Lung (tissue), 12 donors: ENCODE measurements around the gene FGFR3. TPM values are rescaled to one million over a fixed set of nuclear protein-coding genes. Genes with fewer than 3 reads are reported as not detected.
A peak's percentile ranks its signal among the peaks of the same experiment; 100 is the strongest.

Experiments used
- ATAC-seq: fragments of 200-7000 bp; cut with Tn5 transposase; one replicate; pipeline ENCODE4 v1.9.1; 2020; ENCODE audit warnings: moderate number of reproducible peaks; ENCODE audit not compliant: insufficient read depth, low FRiP score
- DNase-seq, 3 donors: peaks; one replicate each; pipeline ENCODE4 v3.0.0-alpha.2; 2013 to 2017
- H3K27ac ChIP-seq, 2 donors: one replicate each; pipeline ENCODE4 v1.5.1; 2013; ENCODE audit warnings: mild to moderate bottlenecking in 2 of 2, moderate library complexity in 2 of 2, control low read depth in 1 of 2, inconsistent platforms in 1 of 2, low read depth in 1 of 2, low read length in 1 of 2
- H3K27me3 ChIP-seq, 3 donors: one replicate each; pipeline ENCODE4 v1.5.1; 2013; ENCODE audit warnings: low read length in 2 of 3; ENCODE audit not compliant: control insufficient read depth in 3 of 3, insufficient read depth in 3 of 3
- H3K36me3 ChIP-seq, 4 donors: one replicate each; pipeline ENCODE4 v1.5.1; 2013; ENCODE audit warnings: low read length in 4 of 4, mild to moderate bottlenecking in 1 of 4, moderate library complexity in 1 of 4; ENCODE audit not compliant: control insufficient read depth in 4 of 4, insufficient read depth in 4 of 4
- H3K4me1 ChIP-seq, 5 donors: one replicate each; pipeline ENCODE4 v1.5.1; 2013; ENCODE audit warnings: low read length in 5 of 5, mild to moderate bottlenecking in 2 of 5, moderate library complexity in 1 of 5; ENCODE audit not compliant: control insufficient read depth in 5 of 5, insufficient read depth in 5 of 5
- H3K4me3 ChIP-seq: one replicate; pipeline ENCODE4 v1.5.1; 2013; ENCODE audit warnings: mild to moderate bottlenecking, control low read depth, moderate library complexity
- H3K9ac ChIP-seq, 2 donors: one replicate each; pipeline ENCODE4 v1.5.1; 2013; ENCODE audit warnings: low read length in 2 of 2, control low read depth in 1 of 2; ENCODE audit not compliant: insufficient read depth in 1 of 2
- H3K9me3 ChIP-seq, 4 donors: one replicate each; pipeline ENCODE4 v1.5.1; 2013; ENCODE audit warnings: low read length in 3 of 4, mild to moderate bottlenecking in 1 of 4, moderate library complexity in 1 of 4; ENCODE audit not compliant: control insufficient read depth in 4 of 4, insufficient read depth in 3 of 4
- WGBS, 2 donors: extraction: QIAGEN DNeasy Blood & Tissue Kit; methylation state at CpG; one replicate each; pipeline ENCODE4 v1.1.7; 2013; 5-methylcytosine and 5-hydroxymethylcytosine counted together
- polyA plus RNA-seq, 2 donors: library from polyadenylated mRNA; stranded (reverse); fragments of 200-250 nt; gene quantifications; one replicate each; pipeline ENCODE4 v1.2.1, GENCODE V29; 2013
- total RNA-seq, 2 donors: library from RNA; depleted of rRNA in 1 of 2; stranded (reverse); fragments of >200 nt in 1 of 2; gene quantifications; one replicate each; pipeline ENCODE4 v1.2.1, GENCODE V29; 2014 to 2021
- TF ChIP-seq, protein P1 (sequence below): IDR thresholded peaks from 2 replicates; pipeline ENCODE4 v1.5.1; 2012; ENCODE audit warnings: mild to moderate bottlenecking; ENCODE audit errors: control extremely low read depth, extremely low read depth
- donor health status: control.
- donor health status: control.
- donor health status: Bipolar disorder and iron deficiency.
- donor health status: healthy.
- donor health status: DM: yes; HTN: yes; CAD: no.

The FGFR3 gene
- total and polyA plus RNA-seq, 4 donors = 8.1 to 99.3 (median 22.4) TPM

DNA sequence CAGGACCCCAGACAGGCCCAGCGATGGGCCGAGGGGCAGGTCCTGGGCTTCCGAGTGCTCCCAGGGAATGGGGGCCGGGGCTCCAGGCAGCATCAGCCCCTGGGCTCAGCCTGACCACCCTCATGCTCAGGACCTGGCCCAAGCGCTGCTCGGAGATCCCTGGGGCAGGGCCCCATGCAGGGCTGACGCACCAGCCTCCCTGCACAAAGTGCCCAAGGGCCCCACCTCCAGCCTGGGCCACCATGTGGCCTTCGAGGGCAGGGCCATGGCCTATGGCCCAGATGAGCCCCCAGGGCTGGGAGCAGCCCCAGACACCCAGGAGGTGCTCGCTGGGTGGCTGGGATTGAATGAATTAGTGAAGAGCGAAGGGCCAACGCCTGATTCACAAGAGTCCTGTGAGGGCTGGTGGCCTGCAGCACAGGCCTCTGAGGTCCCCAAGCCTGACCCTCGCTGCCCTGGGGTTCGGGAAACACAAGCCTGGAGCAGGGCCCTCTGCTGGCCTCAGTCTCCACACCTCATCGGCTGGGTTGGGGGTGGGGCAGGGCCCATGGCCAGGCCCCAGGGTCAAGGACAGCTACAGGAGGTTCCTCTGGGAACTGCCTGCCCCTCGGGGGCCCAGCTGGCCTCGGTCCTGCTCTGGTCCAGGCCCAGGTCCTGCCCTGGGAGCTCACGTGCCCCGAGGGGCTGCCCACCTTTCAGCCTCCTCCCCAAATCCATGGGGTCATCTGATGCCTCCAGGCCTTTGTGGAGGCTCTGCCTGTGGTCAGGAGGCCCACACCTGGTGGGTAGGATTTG lies 13.3 kb upstream of the FGFR3 start:
- WGBS, 2 donors = 83 to 89% methylated on average over 16 to 18 of the region's 18 CpGs
- Histone ChIP-seq H3K9me3 (no peaks in the 10 kb centered on the region), H3K27me3 (no peaks in the 10 kb centered on the region), H3K27ac (no peak overlapping the region), H3K4me3 (no peak overlapping the region), H3K36me3 (no peaks in the 10 kb centered on the region), H3K4me1 (peaks cover 0 to 15% (median 4%) of the 10 kb centered on the region in 5 donors), H3K9ac (no peak overlapping the region)
- no peak for DNase-seq
- ATAC-seq = no peak
- TF ChIP-seq, protein P1, sequence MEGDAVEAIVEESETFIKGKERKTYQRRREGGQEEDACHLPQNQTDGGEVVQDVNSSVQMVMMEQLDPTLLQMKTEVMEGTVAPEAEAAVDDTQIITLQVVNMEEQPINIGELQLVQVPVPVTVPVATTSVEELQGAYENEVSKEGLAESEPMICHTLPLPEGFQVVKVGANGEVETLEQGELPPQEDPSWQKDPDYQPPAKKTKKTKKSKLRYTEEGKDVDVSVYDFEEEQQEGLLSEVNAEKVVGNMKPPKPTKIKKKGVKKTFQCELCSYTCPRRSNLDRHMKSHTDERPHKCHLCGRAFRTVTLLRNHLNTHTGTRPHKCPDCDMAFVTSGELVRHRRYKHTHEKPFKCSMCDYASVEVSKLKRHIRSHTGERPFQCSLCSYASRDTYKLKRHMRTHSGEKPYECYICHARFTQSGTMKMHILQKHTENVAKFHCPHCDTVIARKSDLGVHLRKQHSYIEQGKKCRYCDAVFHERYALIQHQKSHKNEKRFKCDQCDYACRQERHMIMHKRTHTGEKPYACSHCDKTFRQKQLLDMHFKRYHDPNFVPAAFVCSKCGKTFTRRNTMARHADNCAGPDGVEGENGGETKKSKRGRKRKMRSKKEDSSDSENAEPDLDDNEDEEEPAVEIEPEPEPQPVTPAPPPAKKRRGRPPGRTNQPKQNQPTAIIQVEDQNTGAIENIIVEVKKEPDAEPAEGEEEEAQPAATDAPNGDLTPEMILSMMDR = no peak

DNA sequence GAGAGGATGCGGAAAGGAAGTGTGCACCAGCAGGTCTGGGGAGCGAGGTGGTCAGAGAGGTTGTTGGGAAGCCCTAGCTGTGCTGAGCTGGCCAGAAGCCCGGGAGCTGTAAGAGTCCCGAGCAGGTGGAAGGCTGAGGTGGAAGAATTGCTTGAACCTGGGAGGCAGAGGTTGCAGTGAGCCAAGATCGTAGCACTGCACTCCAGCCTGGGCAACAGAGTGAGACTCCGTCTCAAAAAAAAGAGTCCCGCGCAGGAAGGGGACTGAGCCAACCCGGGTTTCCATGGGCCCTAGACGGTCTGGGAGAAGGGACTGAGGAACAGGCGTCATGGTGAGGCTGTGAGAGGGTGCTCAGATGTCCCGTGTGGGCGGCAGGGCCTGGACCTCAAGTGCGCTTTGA lies 12.7 kb upstream of the FGFR3 start:
- no peak overlapping the region for H3K9ac ChIP-seq
- 84 to 92% methylated on average over 14 of the region's 14 CpGs for WGBS, 2 donors
- H3K4me1 ChIP-seq = peaks cover 0 to 19% (median 9%) of the 10 kb centered on the region in 5 donors
- no peaks in the 10 kb centered on the region for H3K36me3 ChIP-seq
- no peaks in the 10 kb centered on the region for H3K9me3 ChIP-seq
- DNase-seq (no peak), ATAC-seq (no peak)
- TF ChIP-seq, protein P1 = no peak
- no peak overlapping the region for H3K4me3 ChIP-seq
- no peak overlapping the region for H3K27ac ChIP-seq
- no peaks in the 10 kb centered on the region for H3K27me3 ChIP-seq

DNA sequence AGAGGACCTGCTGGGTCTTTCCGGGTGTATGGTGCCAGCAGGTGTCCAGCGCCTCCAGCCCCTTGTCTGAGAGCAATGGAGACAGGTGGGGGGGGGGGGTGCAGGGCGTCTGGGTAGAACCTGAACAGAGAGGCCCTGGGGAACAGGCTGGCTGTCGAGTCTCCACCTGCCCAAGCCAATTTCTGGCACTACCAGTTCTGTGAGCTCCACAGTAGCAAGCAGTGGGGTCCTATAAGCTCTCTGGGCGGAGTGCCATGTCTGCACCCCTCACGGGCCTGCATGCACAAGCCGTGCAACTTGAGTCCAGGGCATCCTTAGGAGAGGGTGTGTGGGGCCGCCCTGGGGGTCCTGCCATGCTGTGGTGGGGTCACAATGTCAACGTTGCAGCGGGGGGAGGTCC lies 10.1 kb upstream of the FGFR3 start:
- Histone ChIP-seq H3K4me3 (no peak overlapping the region), H3K9ac (no peak overlapping the region), H3K27me3 (no peaks in the 10 kb centered on the region), H3K4me1 (peaks cover 0 to 20% (median 7%) of the 10 kb centered on the region in 5 donors), H3K27ac (no peak overlapping the region), H3K9me3 (no peaks in the 10 kb centered on the region), H3K36me3 (no peaks in the 10 kb centered on the region)
- DNase-seq (peak; percentile 52 to 71 (median 69)), ATAC-seq (no peak)
- TF ChIP-seq, protein P1 = no peak
- 80 to 92% methylated on average over 9 to 10 of the region's 10 CpGs for WGBS, 2 donors
